Measurements from ENCODE around the gene KDM4B. TPM values are rescaled to one million over a fixed set of nuclear protein-coding genes. Genes with fewer than 3 reads are reported as not detected.
A peak's percentile ranks its signal among the peaks of the same experiment; 100 is the strongest.

KDM4B gene
- polyA plus RNA-seq, 3 donors, result 6.4 to 22.7 (median 12.7) TPM

- DNase-seq, result no peak
- intact Hi-C loops (cut with micrococcal nuclease), result loop anchor here in 1 of 2 donors (10.0 kb wide), 1 partner anchor 216 kb away; no protein-coding TSS in a partner anchor
- H3K27me3 Mint-ChIP-seq (ENCODE audit: low read depth in 3 of 3), result peaks cover 0 to 2% (median 0%) of the 10 kb centered on the region in 3 donors
- no peak overlapping the region for H2AFZ ChIP-seq (ENCODE audit: insufficient read depth, low read depth, low read length, poor library complexity, severe bottlenecking)
- no peaks in the 10 kb centered on the region for H3K4me1 ChIP-seq (ENCODE audit: control insufficient read depth in 1 of 2, insufficient read depth in 2 of 2, low read length in 2 of 2)
- no peaks in the 10 kb centered on the region for H3K27me3 ChIP-seq (ENCODE audit: control insufficient read depth in 2 of 2, insufficient read depth in 2 of 2, low read length in 2 of 2)
- TF ChIP-seq, protein P1, sequence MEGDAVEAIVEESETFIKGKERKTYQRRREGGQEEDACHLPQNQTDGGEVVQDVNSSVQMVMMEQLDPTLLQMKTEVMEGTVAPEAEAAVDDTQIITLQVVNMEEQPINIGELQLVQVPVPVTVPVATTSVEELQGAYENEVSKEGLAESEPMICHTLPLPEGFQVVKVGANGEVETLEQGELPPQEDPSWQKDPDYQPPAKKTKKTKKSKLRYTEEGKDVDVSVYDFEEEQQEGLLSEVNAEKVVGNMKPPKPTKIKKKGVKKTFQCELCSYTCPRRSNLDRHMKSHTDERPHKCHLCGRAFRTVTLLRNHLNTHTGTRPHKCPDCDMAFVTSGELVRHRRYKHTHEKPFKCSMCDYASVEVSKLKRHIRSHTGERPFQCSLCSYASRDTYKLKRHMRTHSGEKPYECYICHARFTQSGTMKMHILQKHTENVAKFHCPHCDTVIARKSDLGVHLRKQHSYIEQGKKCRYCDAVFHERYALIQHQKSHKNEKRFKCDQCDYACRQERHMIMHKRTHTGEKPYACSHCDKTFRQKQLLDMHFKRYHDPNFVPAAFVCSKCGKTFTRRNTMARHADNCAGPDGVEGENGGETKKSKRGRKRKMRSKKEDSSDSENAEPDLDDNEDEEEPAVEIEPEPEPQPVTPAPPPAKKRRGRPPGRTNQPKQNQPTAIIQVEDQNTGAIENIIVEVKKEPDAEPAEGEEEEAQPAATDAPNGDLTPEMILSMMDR (IDR thresholded peaks at IDR 0.05), result no peak
- H3K9me3 Mint-ChIP-seq, result no peaks in the 10 kb centered on the region
- no peak overlapping the region for H3K27ac Mint-ChIP-seq
- peaks cover 19 to 29% of the 10 kb centered on the region in 2 donors for H3K36me3 Mint-ChIP-seq
- no peak overlapping the region for H3K4me2 ChIP-seq (replicated peaks; ENCODE audit: extremely low read depth, low read length, poor library complexity, severe bottlenecking)
- H3K36me3 ChIP-seq (replicated peaks in 1 of 2; ENCODE audit: control insufficient read depth in 1 of 2, insufficient read depth in 2 of 2, low read length in 2 of 2), result peaks cover 17 to 57% of the 10 kb centered on the region in 2 donors
- peaks cover 1% of the 10 kb centered on the region for H3K4me1 Mint-ChIP-seq
- no peak overlapping the region for H3K9ac ChIP-seq (ENCODE audit: insufficient read depth, low read length, poor library complexity, severe bottlenecking)
- peaks cover 99% of the 10 kb centered on the region for H4K20me1 ChIP-seq (ENCODE audit: insufficient read depth, low read length)
- WGBS (ENCODE audit: insufficient coverage), result 98% methylated on average over 12 of the region's 21 CpGs
- peaks cover 44% of the 10 kb centered on the region for H3K79me2 ChIP-seq (ENCODE audit: insufficient read depth, low read length)
- H3K9me3 ChIP-seq (replicated peaks in 1 of 2; ENCODE audit: control insufficient read depth in 1 of 2, insufficient read depth in 1 of 2, low read length in 2 of 2), result no peaks in the 10 kb centered on the region
- H3K4me3 Mint-ChIP-seq, result no peak overlapping the region
- no peak overlapping the region for H3K27ac ChIP-seq (ENCODE audit: low read depth in 1 of 2, low read length in 2 of 2)
- H3K4me3 ChIP-seq (replicated peaks in 1 of 3; ENCODE audit: low read depth in 2 of 3, low read length in 3 of 3), result no peak overlapping the region
These were observed 51.5 kb downstream of the KDM4B start for GRCh38 chr19:5020368-5020767.

DNA sequence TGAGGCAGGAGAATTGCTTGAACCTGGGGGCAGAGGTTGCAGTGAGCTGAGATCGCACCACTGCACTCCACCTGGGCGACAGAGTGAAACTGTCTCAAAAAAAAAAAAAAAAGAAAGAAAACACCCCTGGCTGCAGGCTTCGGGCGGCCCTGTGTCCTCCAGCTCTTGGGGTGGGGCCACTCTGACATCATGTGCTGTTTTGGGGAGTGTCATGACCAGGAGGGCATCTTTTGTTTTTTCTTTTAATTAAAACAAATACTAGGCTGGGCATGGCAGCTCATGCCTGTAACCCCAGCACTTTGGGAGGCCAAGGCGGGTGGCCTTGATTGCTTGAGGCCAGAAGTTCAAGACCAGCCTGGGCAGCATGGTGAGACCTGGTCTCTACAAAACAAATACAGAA lies 52.1 kb downstream of the KDM4B start:
- peaks cover 1% of the 10 kb centered on the region for H3K4me1 Mint-ChIP-seq
- no peak overlapping the region for H3K4me3 Mint-ChIP-seq
- 86% methylated on average over 1 of the region's 5 CpGs for WGBS (ENCODE audit: insufficient coverage)
- Histone ChIP-seq H3K4me2 (replicated peaks; ENCODE audit: extremely low read depth, low read length, poor library complexity, severe bottlenecking) (no peak overlapping the region), H3K79me2 (ENCODE audit: insufficient read depth, low read length) (peaks cover 44% of the 10 kb centered on the region), H3K27ac (ENCODE audit: low read depth in 1 of 2, low read length in 2 of 2) (no peak overlapping the region), H3K9me3 (replicated peaks in 1 of 2; ENCODE audit: control insufficient read depth in 1 of 2, insufficient read depth in 1 of 2, low read length in 2 of 2) (no peaks in the 10 kb centered on the region), H3K4me1 (ENCODE audit: control insufficient read depth in 1 of 2, insufficient read depth in 2 of 2, low read length in 2 of 2) (no peaks in the 10 kb centered on the region), H4K20me1 (ENCODE audit: insufficient read depth, low read length) (peaks cover 99% of the 10 kb centered on the region), H3K27me3 (ENCODE audit: control insufficient read depth in 2 of 2, insufficient read depth in 2 of 2, low read length in 2 of 2) (no peaks in the 10 kb centered on the region), H2AFZ (ENCODE audit: insufficient read depth, low read depth, low read length, poor library complexity, severe bottlenecking) (no peak overlapping the region), H3K4me3 (replicated peaks in 1 of 3; ENCODE audit: low read depth in 2 of 3, low read length in 3 of 3) (no peak overlapping the region), H3K36me3 (replicated peaks in 1 of 2; ENCODE audit: control insufficient read depth in 1 of 2, insufficient read depth in 2 of 2, low read length in 2 of 2) (peaks cover 13 to 52% of the 10 kb centered on the region in 2 donors), H3K9ac (ENCODE audit: insufficient read depth, low read length, poor library complexity, severe bottlenecking) (no peak overlapping the region)
- TF ChIP-seq, protein P1 (IDR thresholded peaks at IDR 0.05), result no peak
- intact Hi-C loops (cut with micrococcal nuclease), result loop anchor here in 1 of 2 donors (10.0 kb wide), 1 partner anchor 216 kb away; no protein-coding TSS in a partner anchor
- peak overlapping the region in 2 of 7 donors; percentile 13 to 58 for H3K27ac Mint-ChIP-seq
- DNase-seq, result no peak
- H3K36me3 Mint-ChIP-seq, result peaks cover 16 to 24% of the 10 kb centered on the region in 2 donors
- peaks cover 0 to 2% (median 0%) of the 10 kb centered on the region in 3 donors for H3K27me3 Mint-ChIP-seq (ENCODE audit: low read depth in 3 of 3)
- H3K9me3 Mint-ChIP-seq, result no peaks in the 10 kb centered on the region

Measured in CD14-positive monocyte (primary cell).